ENCODE data around the gene INPP4A.

DNA sequence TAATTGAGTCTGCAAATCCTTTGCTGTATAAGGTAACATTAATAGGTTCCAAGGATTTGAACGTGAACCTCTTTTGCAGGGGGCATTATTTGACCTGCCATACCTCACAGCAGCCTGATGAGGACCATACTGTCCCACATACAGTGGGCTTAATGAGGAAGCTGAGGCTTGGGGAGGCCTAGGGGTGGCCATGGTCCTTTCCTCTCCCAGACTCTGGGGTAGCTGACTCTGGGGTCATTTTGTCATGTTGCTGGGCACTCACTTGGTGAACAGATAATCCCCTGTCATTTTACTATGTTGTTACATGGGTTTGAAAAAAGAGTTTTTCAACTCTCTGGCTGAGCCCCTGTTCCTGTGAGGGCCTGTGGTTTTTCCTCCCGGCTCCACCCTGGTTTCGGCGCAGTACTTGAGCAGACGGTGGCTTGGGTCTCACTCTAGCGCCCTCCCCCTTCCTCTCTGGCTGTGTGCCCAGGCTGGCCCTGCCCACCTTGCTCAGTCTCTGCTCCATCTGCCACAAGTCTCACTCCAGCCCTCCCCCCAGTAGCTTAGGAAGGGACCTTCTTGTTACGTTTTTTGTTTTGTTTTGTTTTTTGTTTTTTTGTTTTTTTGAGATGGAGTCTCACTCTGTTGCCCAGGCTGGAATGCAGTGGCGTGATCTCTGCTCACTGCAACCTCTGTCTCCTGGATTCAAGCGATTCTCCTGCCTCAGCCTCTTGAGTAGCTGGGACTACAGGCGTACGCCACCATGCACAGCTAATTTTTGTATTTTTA lies 21.0 kb downstream of the INPP4A start:
- no peak for TF ChIP-seq ZNF580 (CRISPR knock-in tag; IDR thresholded peaks at IDR 0.05; ENCODE audit: borderline replicate concordance, low read depth)
- TF ChIP-seq, protein P1, sequence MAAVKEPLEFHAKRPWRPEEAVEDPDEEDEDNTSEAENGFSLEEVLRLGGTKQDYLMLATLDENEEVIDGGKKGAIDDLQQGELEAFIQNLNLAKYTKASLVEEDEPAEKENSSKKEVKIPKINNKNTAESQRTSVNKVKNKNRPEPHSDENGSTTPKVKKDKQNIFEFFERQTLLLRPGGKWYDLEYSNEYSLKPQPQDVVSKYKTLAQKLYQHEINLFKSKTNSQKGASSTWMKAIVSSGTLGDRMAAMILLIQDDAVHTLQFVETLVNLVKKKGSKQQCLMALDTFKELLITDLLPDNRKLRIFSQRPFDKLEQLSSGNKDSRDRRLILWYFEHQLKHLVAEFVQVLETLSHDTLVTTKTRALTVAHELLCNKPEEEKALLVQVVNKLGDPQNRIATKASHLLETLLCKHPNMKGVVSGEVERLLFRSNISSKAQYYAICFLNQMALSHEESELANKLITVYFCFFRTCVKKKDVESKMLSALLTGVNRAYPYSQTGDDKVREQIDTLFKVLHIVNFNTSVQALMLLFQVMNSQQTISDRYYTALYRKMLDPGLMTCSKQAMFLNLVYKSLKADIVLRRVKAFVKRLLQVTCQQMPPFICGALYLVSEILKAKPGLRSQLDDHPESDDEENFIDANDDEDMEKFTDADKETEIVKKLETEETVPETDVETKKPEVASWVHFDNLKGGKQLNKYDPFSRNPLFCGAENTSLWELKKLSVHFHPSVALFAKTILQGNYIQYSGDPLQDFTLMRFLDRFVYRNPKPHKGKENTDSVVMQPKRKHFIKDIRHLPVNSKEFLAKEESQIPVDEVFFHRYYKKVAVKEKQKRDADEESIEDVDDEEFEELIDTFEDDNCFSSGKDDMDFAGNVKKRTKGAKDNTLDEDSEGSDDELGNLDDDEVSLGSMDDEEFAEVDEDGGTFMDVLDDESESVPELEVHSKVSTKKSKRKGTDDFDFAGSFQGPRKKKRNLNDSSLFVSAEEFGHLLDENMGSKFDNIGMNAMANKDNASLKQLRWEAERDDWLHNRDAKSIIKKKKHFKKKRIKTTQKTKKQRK (IDR thresholded peaks at IDR 0.05; ENCODE audit: low read length): no peak
- TF ChIP-seq CTCF (CRISPR knock-in tag; IDR thresholded peaks at IDR 0.05): no peak
- TF ChIP-seq POLR2A (IDR thresholded peaks at IDR 0.05; ENCODE audit: insufficient read depth in 1 of 2, low read depth in 2 of 2, low read length in 2 of 2): no peak
- TF ChIP-seq SMAD3 (CRISPR knock-in tag; IDR thresholded peaks at IDR 0.05): no peak
- TF ChIP-seq ZBTB1 (CRISPR knock-in tag; IDR thresholded peaks at IDR 0.05; ENCODE audit: borderline replicate concordance): no peak
- TF ChIP-seq TAF1 (CRISPR knock-in tag; IDR thresholded peaks at IDR 0.05): no peak
- no peak for TF ChIP-seq NFYC (CRISPR knock-in tag; IDR thresholded peaks at IDR 0.05)
- TF ChIP-seq CREB1 (IDR thresholded peaks at IDR 0.05): no peak
- no peak for TF ChIP-seq CREB1 (CRISPR knock-in tag; IDR thresholded peaks at IDR 0.05)
- TF ChIP-seq TEF (CRISPR knock-in tag; IDR thresholded peaks at IDR 0.05): no peak
- TF ChIP-seq ZNF629 (CRISPR knock-in tag; conservative IDR thresholded peaks at IDR 0.05): no peak
